GM18907 (cell line): ENCODE results near the gene GRIK3.

ENCODE experiments used
- ATAC-seq: cut with Tn5 transposase; IDR thresholded peaks from one replicate; pipeline ENCODE4 v1.9.1; 2021; ENCODE audit warnings: mild to moderate bottlenecking, moderate library complexity; ENCODE audit not compliant: unreplicated experiment

Gene GRIK3

DNA sequence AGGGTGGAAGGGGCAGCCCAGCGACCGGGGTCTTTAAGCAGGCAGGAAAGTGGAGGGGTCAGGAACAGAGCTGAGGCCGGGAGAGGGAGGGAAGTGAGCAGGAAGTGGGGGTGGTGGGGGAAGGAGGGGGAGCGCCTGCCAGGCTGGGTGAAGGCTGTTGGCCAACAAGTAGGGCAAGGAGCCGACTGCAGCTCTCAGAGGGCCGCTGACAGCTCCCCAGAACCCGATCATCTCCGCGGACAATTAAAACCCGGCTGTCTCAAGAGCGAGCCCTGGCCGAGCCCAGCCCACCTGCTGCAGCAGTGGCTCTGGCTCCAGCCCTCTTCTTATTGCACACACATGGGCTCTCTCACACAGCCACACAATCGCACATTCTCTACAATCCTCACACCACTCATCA is 51.6 kb downstream of the GRIK3 start:
- no peak for ATAC-seq

DNA sequence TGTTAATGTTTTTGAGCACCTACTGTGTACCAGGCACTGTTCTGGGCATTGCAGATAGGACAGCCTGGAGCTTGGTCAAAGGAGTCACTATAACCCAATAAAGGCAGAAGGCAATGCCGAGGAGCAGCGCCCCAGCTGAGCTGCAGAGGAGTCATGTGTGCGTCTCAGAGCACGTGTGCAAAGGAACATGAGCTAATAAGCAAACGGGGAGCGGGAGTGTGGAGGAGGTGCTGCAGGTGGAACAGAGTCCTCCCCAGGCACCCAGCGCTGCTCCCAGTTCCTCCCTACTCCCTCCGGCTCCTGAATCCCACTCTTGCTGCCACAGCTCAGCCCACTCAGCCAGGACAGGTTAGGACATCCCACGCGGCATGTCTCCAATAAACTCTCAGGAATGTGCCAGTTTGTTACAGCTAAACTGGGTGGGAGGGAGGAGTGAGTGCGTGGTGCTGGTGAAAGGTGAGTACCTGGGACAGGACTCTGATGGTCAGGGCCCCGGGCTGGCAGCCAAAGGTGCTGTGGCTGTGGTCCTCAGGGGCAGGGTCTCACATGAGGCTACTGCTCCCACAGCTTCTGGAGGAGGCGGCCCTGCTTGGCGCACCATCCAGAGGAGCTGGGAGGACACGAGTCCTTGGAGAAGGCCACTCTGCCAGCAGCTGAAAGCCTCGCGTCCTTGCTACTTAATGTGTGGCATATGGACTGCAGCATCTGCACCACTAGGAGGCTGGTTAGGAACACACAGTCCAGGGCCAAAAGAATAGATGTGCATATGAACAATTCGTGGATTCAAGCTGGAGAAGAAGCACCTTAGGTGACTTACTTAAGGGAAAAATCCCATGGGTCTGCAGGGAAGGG is 52.3 kb downstream of the GRIK3 start:
- no peak for ATAC-seq

DNA sequence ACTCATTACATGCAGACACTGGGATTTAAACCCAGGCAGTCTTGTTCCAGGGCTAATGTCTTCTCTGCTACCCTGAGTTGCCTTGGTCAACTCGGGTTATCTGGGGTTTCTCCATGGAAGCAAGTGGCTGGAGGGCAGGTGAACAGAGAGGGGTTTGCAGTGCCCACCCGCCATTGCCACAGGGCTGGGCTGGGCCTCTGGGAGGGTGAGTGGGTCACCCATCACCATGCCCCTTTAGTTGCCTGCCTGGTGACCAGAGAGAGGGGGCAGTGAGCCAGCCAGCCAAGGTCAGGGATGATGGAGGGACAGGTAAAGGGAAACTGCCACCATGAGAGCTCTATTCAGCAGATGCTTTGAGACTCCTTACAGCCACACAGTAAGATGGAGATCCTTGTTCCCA is 53.2 kb downstream of the GRIK3 start:
- no peak for ATAC-seq

DNA sequence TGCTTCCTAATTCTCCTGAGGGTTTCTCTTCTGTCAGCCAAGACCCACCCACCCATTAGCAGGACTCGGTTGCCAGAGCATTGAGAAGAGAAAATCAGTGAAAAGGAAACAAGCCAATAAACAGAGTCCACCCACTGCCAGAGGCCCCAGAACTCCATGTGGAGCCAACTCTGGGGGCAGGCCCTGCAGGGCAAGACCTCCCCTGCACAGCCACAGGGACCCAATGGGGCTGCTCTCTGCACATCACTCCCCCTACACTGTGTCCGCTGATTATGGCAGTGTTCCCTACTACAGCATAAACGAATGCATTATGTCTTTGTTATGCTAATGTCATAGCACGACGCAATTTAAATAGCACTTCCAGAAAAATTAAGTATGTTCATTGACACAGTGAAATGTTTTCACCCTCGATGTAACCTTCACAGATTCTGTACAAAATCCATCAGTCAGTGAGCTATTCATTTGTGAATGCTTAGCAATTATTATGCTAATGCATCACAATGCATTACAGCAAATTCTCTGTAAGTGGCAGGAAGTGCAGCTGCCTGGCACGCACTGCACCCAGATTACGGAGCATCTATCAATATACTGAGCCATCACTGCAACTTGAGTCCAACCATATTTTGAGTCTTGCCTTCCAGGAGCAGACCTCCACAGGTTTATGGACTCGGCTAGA is 56.4 kb downstream of the GRIK3 start:
- ATAC-seq = no peak

DNA sequence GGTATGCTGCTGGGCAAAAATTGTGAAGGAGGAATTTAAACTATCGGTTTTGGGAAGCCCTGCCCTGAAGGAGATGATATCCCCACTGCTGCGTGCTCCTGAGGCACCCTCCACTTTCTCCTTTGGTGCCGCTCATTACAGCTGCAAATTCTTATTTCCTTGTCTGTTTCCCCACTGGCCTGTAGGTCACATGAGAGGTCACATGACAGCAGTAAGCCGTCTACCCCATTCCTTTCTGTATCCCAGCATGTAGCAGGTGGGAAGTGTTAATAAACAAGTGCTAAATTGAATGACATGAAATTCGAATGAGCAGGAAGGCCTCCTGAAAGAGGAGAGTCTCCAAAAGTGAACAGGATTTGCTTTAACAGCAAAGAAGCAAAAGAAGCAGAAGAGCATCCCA is 58.7 kb downstream of the GRIK3 start:
- ATAC-seq = no peak

DNA sequence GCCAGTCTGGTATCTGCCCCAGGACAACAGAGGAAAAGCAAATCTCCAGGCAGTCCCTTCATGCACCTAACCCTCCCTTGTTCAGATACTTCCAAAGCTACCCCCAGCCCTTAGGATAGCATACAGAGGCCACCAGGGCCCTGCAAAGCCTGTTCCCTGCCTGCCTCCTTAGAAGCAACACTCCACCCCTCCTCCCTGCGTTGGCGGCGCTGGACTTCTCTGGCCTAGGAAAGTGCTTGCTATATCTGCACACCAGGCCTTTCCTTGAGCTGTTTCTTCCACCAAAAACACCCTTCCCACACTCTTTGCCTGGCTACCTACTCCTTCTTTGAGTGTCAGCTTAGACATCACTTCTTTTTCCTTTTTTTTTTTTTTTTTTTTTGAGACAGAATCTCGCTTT is 61.3 kb downstream of the GRIK3 start:
- no peak for ATAC-seq

DNA sequence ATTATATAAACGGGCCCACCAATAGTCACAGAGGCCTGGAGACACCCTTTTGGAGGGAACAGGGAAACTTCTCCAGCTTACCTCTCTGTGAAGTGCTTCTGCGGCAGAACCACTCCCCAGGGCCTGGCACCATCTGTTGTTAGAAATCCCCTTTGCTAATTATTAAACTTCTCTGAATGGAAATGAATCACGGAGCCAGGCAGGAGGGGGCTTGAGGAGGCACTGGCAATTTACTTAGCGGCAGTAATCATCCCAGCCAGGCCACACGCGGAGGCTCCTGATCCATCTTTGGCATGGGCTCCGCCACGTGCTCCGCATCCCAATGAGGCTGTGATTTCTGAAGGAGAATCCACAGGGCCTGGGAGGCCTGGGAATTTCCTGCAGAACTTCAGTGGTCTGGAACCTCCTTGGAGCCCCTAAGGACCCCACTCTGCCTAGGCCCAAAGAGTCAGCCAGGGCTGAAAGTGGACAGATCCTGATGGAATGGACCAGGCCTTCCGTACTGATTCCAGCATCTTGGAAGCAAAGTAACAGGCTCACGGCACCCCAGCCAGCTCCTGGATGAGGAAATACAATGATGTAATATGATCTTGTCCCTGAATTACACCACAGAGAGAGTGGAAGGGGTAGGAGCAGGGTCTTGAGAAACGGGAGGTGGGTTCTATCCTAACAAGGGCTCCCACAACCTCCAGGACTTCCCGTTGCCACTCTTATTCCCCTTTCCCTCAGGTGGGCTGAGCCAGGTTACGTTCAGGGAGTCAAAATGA is 62.3 kb downstream of the GRIK3 start:
- ATAC-seq = no peak

DNA sequence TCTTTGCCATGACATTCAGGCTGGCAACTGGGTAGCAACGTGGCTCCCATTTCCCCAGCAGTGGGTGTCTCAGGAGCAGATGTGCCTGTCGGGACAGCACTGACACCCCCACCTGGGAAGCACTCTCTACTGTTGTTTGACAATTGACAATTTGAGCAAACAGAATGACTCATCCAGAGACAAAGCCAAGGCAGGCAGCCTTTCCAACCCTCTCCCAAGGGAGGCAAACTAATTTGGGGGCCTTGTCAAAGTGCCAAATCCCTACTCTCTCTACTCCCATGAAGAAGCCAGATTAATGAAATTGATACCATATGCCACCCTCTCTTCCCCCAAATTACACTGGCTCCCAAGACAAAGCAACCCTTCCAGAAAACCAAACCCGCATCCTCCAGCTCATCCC is 65.6 kb downstream of the GRIK3 start:
- no peak for ATAC-seq

DNA sequence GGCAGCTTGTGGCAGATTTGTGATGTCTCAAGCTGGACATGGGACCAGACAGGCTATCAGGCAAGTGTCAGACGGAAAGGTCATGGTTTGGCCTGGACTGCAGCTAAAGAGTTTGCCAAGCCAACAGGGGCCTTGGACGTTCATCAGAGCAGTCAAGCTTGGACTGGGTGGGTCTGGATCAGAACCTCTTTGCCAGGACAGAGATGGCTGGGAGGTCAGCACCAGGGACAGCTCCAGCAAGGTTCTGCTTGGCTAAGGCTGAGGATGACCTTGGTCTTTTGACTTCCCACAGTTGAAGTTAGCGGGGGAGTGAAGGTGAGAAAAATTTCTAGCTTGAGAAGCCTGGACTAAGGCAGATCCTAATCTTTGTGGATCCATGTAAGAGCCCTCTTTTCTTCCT is 68.1 kb downstream of the GRIK3 start:
- no peak for ATAC-seq

DNA sequence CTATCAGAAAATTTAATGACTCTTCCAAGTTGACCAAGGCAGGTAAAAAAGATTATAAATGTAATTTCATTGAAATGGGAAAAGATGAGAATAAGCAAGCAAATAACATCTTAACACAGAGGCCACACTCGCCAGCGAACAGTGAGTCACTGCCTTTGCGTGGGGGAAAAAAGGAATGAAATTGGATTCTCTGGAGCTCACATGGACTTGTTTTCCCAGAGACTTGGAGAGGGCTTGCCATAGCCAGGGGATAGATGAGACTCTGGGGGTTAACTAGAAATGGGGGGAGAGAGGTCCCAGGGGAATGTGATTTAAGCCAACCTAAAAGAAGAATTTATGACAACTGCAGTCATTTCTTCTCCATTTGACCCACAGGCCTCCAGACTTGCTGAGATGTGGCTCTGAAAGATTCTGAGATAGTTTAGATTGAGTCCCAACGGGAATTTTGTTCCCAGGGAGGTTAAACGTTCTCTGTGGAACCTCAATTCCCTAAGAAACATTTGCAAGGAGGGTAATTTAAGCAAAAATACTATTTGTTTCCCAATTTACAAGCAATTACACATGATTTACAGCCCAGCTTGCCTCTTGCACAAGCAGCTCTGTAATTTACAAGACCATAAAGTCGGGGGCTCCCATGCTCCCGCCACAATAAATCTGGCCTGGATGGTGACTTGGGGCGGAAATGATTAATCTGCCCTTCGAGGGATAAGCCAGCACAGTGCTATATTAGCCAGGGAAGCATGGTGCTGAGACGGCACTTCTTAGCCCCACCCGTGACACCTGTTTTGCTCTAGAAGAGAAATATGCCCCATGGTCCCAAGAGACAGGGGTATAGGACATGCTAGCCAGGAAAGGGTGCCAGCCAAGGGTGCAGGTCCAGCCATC is 68.8 kb downstream of the GRIK3 start:
- ATAC-seq = no peak

DNA sequence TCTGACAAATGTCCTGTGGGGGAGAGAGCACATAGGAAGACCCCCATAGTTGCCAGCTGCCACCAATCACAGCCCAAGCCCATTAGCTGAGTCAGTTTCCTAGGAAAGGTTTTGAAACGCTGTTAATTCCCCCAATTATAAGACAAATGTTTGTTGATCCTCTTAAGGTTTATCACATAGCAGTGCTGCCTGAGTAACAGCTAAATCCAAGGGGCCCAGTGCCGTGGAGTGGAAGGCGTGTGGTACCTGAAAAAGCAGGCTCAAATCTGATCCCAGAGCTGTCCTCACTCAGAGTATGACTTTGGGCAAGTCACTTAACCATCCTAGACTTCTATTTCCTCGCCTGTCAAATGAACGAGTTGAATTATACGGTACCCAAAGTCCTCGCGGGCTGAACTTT is 69.5 kb downstream of the GRIK3 start:
- ATAC-seq = no peak

DNA sequence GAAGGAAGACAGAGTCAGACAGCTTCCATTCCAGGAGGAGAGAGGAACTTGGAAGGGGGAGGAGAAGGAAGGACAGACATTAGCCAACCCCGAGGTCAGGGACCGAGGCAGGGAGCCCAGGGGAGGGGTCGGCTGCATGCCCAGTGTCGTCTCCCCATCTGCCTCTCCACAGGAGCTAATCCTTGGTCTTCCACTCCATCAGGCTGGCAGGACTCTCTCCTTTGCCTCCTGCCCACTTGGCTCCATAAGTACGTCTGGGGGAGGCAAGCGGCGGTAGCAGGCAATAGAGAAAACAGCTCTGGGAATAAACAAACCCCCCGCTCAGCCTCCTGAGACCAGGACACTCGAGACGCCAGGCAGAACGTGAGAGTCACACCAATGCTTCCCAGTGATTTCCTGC is 71.3 kb downstream of the GRIK3 start:
- ATAC-seq = no peak

DNA sequence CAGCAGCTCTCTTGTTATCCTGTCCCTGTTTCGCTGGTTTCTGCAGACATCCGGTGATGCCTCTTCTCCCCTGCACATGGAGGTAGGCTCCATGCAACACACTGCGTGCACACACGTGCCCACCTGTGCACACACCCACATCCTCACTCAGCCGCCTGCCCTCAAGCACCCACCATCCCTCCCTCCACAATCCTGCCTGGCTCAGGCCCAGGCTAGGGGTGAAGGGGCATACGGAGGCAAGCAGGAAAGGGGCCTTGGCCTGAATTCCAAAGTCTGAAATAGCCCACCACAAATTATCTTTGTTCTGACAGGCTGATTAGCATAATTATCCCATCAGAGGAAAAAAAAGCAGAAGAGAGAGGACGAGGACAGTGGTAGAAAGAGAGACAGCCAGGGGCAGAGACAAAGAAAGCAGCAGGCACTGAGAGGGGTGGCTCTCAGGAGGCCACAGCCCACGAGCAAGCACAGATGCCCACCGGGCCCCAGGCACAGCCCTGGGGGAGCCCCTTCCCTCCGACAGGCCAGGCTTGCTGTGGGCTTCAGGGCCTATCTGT is 73.2 kb downstream of the GRIK3 start:
- ATAC-seq = no peak

DNA sequence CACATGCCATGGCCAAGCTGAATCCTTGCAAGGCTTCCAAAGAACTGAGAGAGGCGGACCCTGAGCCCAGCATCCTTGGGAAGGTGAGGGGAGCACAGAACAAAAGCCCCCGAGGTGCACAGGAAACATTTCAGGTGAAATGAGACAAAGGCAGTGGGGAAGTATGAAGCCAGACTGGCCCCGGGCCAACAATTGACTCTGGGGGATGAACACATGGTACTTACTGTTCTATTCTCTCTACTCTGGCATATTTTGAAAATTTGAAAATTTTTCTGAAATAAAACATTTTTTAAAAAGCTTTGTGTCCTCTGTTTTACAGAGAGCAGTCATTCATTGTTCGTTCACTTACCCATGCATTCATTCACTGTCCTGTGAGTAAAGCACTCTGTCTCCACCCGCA is 77.7 kb downstream of the GRIK3 start:
- no peak for ATAC-seq

DNA sequence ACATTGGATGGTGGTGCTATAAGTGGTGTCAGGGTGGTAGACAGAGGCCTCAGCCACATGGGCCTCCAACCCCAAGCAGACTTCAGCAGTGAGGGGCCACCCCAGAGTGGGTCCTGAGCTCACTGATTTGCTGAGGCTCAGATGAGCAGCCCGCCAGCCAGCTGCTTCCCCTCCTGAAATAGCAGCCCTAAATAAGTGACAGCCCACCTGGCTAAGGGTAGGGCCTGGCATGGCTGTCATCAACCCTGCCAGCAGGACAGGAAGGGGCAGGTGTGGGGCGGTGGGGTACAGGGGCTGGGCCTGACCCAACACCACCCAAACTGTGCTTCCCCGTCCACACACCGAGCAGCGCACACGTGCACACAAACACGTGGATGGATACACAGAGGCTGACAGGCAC is 79.3 kb downstream of the GRIK3 start:
- no peak for ATAC-seq

DNA sequence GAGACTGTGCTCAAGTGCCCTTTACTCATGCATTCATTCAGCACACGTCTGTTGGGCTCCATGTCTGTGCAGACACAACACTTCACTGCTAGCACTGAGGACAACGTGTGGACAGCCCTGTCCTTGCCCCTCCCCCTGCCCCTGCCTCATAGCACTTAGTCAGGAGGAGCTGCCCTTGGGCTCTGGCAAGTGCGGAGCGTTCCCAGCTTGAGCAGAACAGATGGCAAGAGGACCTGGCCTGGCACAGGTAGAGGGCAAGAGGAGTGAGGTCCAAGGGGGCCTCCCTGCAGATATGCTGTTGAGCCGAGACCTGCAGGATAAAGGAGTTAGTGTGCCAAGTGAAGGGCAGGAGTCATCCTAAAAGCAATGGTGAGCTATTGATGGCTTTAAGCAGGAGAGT is 81.3 kb downstream of the GRIK3 start:
- ATAC-seq = no peak

DNA sequence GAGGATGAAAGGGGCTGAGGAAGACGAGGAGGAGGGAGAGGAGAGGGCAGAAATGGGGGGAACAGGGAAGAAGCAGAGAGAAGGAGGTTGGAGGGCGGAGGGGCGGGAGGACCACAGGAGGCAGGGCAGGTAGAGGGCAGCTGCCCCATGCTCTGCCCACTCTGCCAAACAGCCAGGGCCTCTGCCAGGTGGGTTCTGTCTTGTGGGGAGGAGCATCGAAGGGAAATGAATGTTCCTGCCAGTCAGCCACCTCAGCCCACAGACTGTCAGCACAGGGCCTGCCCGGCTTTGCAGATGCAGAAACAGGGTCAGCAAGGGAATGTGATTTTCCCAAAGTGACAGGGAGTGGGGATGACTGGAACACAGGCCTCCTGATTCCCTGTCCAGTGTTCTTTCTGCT is 82.6 kb downstream of the GRIK3 start:
- no peak for ATAC-seq

DNA sequence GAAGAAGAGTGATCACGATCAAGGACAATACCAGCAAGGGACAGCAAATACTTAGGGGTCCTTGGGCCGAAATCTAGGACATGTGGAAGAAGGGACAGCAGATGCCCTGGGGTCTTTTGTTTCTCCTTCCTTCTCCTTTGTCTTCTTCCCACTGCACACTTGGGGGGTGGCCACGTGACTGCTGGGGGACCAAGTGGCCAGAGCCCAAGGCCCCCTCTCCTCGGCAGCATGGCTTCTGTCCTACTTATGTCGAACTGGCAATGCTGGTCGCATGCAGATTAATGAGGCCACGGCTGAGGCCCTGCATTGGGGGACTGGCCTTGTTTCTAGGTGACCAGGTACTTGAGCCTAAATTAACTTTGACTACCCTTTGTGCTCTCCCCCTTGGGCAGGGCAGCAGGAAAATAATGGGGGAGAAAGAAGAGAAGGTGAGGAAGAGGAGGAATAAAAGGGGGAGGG is 83.0 kb downstream of the GRIK3 start:
- ATAC-seq = no peak

DNA sequence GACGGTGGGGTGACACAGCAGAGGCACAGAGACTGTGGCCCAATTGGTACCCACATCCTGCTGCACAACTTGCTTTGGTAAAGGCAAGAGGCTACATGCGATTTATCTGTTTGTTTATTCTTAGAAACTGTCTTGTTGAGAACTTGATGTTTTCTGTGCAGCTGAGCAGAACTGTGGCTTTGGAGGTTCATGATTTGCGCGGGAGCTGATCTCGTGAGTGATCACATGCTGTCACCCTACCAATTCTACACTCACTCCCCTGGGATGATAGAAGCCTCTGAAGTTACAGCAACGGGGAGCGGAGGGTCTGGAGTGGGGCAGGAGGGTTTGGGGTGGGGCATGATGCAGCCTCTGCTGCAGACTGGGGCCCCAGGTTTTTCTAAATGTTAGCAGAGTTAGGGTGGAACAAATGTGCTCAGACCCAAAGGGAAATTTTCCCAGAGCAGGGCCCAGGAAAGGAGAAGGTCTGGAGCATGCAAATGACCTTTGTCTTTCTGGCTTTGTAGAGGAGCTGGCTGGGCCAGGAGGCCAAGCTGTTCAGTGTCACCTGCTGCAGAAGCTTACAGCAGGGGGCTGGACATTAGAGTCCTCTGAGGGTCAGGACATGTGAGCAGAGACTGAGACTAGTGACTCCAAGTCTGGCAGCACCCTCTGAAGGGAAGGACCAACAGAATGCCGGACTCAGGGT is 83.6 kb downstream of the GRIK3 start:
- ATAC-seq = no peak

DNA sequence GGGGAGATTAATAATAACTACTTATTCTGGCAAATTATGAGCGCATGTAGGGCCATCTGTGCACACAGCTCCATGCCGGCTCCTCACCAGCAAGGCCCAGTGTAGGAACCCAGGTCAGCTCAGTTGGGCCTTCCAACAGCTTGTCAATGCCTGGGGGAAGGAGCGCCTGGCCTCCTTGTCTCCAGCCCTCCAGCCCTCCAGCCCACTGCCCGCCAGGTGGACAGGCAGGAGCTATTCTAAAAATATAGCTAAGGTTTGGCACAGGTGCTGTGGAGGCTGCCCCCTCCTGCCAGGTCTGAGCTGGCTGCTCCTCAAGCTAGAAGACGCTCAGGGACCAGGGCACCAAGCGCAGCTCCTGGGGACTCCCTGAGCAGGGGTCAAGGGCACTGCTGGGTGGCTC is 85.7 kb downstream of the GRIK3 start:
- no peak for ATAC-seq
